OCI-LY3 (cell line): ENCODE measurements around the gene USP20.

Experiments used
- H2AFZ ChIP-seq: fragments of 200-600, 300-600 bp; shearing (Covaris generic); 2 replicates; pipeline ENCODE4 v1.6.0; 2014; ENCODE audit warnings: antibody characterized with exemption, low read depth, low read length
- H3K27ac ChIP-seq: fragments of 200-600, 300-600 bp; sonication (generic); 2 replicates; pipeline ENCODE4 v1.5.1; 2014; ENCODE audit warnings: mild to moderate bottlenecking, low read length, moderate library complexity, mixed read lengths
- H3K27me3 ChIP-seq: fragments of 200-600, 300-600 bp; sonication (generic); 2 replicates; pipeline ENCODE4 v1.6.1; 2014; ENCODE audit warnings: low read depth, low read length, mixed read lengths
- H3K36me3 ChIP-seq: fragments of 200-600, 300-600 bp; sonication (generic); replicated peaks from 2 replicates; pipeline ENCODE3; 2014; ENCODE audit warnings: low read depth, low read length, mixed read lengths
- H3K4me1 ChIP-seq: fragments of 300-600, 200-600 bp; sonication (generic); 2 replicates; pipeline ENCODE4 v1.6.1; 2014; ENCODE audit warnings: low read length, mixed read lengths
- H3K4me2 ChIP-seq: fragments of 200-600, 300-600 bp; sonication (generic); 2 replicates; pipeline ENCODE4 v1.6.1; 2014; ENCODE audit warnings: low read length, mixed read lengths
- H3K4me3 ChIP-seq: fragments of 300-600, 200-600 bp; sonication (generic); 2 replicates; pipeline ENCODE4 v1.5.1; 2014; ENCODE audit warnings: antibody characterized with exemption, mild to moderate bottlenecking, low read length, moderate library complexity
- H3K79me2 ChIP-seq: fragments of 300-600, 200-600 bp; shearing (Covaris generic); 2 replicates; pipeline ENCODE4 v1.6.1; 2014; ENCODE audit warnings: mild to moderate bottlenecking, low read length, mixed read lengths
- H3K9ac ChIP-seq: fragments of 300-600, 200-600 bp; shearing (Covaris generic); 2 replicates; pipeline ENCODE4 v1.6.0; 2014; ENCODE audit warnings: mild to moderate bottlenecking, low read length, moderate library complexity
- H3K9me3 ChIP-seq: fragments of 200-600, 300-600 bp; shearing (Covaris generic); 2 replicates; pipeline ENCODE4 v1.6.1; 2014; ENCODE audit warnings: low read length, mixed read lengths; ENCODE audit not compliant: insufficient read depth
- H4K20me1 ChIP-seq: fragments of 200-600, 300-600 bp; sonication (generic); 2 replicates; pipeline ENCODE4 v1.6.1; 2016; ENCODE audit warnings: low read length, mixed read lengths; ENCODE audit not compliant: insufficient read depth
- CTCF ChIP-seq: fragments of 200-600, 300-600 bp; sonication (generic); IDR thresholded peaks from 2 replicates; pipeline ENCODE4 v1.5.1; 2014; ENCODE audit warnings: antibody characterized with exemption, low read length, low read depth
- EZH2phosphoT487 ChIP-seq: fragments of 200-600 bp; shearing (Covaris generic); IDR thresholded peaks from 2 replicates; pipeline ENCODE4 v1.6.1; 2018; ENCODE audit warnings: antibody characterized with exemption, mixed run types, low read depth

The USP20 gene

GRCh38 chr9:129861447-129861827 lies 26.2 kb downstream of the USP20 start:
- peaks cover 3% of the 10 kb centered on the region for H3K36me3 ChIP-seq
- no peaks in the 10 kb centered on the region for H4K20me1 ChIP-seq
- H3K27ac ChIP-seq = no peak overlapping the region

GRCh38 chr9:129863059-129863690 lies 27.9 kb downstream of the USP20 start:
- H3K36me3 ChIP-seq = peaks cover 3% of the 10 kb centered on the region
- H3K9ac ChIP-seq = no peak overlapping the region
- TF ChIP-seq EZH2phosphoT487 = no peak
- TF ChIP-seq CTCF = no peak
- no peaks in the 10 kb centered on the region for H4K20me1 ChIP-seq
- no peaks in the 10 kb centered on the region for H3K9me3 ChIP-seq
- no peak overlapping the region for H3K4me2 ChIP-seq
- H3K4me1 ChIP-seq = no peaks in the 10 kb centered on the region
- H2AFZ ChIP-seq = no peak overlapping the region
- no peaks in the 10 kb centered on the region for H3K27me3 ChIP-seq
- no peak overlapping the region for H3K27ac ChIP-seq
- no peaks in the 10 kb centered on the region for H3K79me2 ChIP-seq
- no peak overlapping the region for H3K4me3 ChIP-seq

More at GRCh38 chr9:129861447-129861827, 26.2 kb downstream of the USP20 start:
- Histone ChIP-seq H3K9ac (no peak overlapping the region), H3K9me3 (no peaks in the 10 kb centered on the region), H3K27me3 (no peaks in the 10 kb centered on the region), H3K79me2 (no peaks in the 10 kb centered on the region), H2AFZ (no peak overlapping the region), H3K4me1 (no peaks in the 10 kb centered on the region), H3K4me3 (no peak overlapping the region), H3K4me2 (no peak overlapping the region)
- TF ChIP-seq EZH2phosphoT487 (no peak), CTCF (no peak)

GRCh38 chr9:129864991-129865647 lies 29.9 kb downstream of the USP20 start:
- Histone ChIP-seq H3K4me3 (no peak overlapping the region), H2AFZ (no peak overlapping the region), H3K79me2 (no peaks in the 10 kb centered on the region), H3K36me3 (peaks cover 3% of the 10 kb centered on the region), H3K4me1 (no peaks in the 10 kb centered on the region), H3K9ac (no peak overlapping the region), H4K20me1 (no peaks in the 10 kb centered on the region), H3K27me3 (no peaks in the 10 kb centered on the region), H3K4me2 (no peak overlapping the region), H3K27ac (no peak overlapping the region), H3K9me3 (no peaks in the 10 kb centered on the region)
- TF ChIP-seq EZH2phosphoT487 = no peak
- no peak for TF ChIP-seq CTCF

GRCh38 chr9:129865668-129866320 lies 30.5 kb downstream of the USP20 start:
- H3K4me1 ChIP-seq = no peaks in the 10 kb centered on the region
- H3K79me2 ChIP-seq = no peaks in the 10 kb centered on the region
- no peaks in the 10 kb centered on the region for H3K9me3 ChIP-seq
- H2AFZ ChIP-seq = no peak overlapping the region
- H3K9ac ChIP-seq = no peak overlapping the region
- H3K36me3 ChIP-seq = peaks cover 3% of the 10 kb centered on the region
- H3K27me3 ChIP-seq = no peaks in the 10 kb centered on the region
- no peaks in the 10 kb centered on the region for H4K20me1 ChIP-seq
- no peak overlapping the region for H3K4me3 ChIP-seq
- TF ChIP-seq EZH2phosphoT487 = no peak
- TF ChIP-seq CTCF = no peak
- H3K4me2 ChIP-seq = no peak overlapping the region
- H3K27ac ChIP-seq = no peak overlapping the region
